Thyroid gland (tissue), 4 donors: ENCODE data around the gene ITCH.

ENCODE experiments used
- CTCF ChIP-seq, 6 experiments: fragments of 200-600 bp in 3 of 6; fragments of 450-650 bp in 3 of 6; sonication (generic) in 3 of 6; IDR thresholded peaks; one replicate each; pipeline ENCODE4 v1.5.1; 2016 to 2019; ENCODE audit warnings: antibody characterized with exemption in 6 of 6, mild to moderate bottlenecking in 2 of 6, inconsistent platforms in 1 of 6, moderate library complexity in 1 of 6
- POLR2A ChIP-seq, 2 donors: fragments of 450-650 bp; IDR thresholded peaks; one replicate each; pipeline ENCODE4 v1.6.1; 2017; ENCODE audit warnings: antibody characterized with exemption in 2 of 2, mild to moderate bottlenecking in 2 of 2, moderate library complexity in 1 of 2

DNA sequence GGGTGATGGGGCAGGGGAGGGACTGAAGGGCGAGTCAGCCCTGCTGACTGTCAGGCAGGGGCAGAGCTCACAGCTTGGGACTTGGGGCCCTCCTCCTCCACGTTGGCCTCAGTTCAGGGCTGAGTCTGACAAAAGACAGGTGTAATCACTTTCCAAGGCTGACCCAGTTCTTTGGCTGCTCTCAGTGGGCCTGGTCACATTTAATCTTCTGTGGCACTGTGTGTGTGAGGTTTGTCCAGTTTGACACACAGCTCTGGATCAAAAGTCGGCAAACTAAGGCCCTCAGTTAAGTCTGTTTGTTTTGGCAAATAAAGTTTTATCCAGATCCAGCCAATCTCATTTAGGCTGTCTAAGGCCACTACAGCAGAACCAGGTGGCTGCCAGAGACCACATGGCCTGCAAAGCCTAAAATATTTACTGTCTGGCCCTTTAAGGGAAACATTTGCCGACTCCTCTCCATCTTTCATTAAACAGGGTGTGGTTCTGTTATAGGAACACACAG lies 190.3 kb downstream of the ITCH start:
- TF ChIP-seq CTCF (IDR thresholded peaks at IDR 0.05) = no peak
- TF ChIP-seq POLR2A (IDR thresholded peaks at IDR 0.05) = no peak
